Hepatocyte (in vitro differentiated cells): Measurements from ENCODE around the gene TNS3. TPM values are rescaled to one million over a fixed set of nuclear protein-coding genes. Genes with fewer than 3 reads are reported as not detected.

Experiments used
- DNase-seq: peaks from one replicate; pipeline ENCODE4 v3.0.0-alpha.2; 2016; ENCODE audit warnings: low spot score
- H2AFZ ChIP-seq: fragments of 200-600 bp; sonication (generic); 2 replicates; pipeline ENCODE4 v1.6.0; 2016; ENCODE audit warnings: antibody characterized with exemption, mild to moderate bottlenecking
- H3K27ac ChIP-seq: fragments of 200-600 bp; sonication (generic); 2 replicates; pipeline ENCODE4 v1.5.1; 2016; ENCODE audit warnings: mild to moderate bottlenecking
- H3K27me3 ChIP-seq: fragments of 200-600 bp; sonication (generic); 2 replicates; pipeline ENCODE4 v1.6.1; 2016
- H3K36me3 ChIP-seq: fragments of 200-600 bp; sonication (generic); replicated peaks from 2 replicates; pipeline ENCODE4 v1.5.1; 2016; ENCODE audit warnings: low read depth; ENCODE audit not compliant: insufficient read depth
- H3K4me1 ChIP-seq: fragments of 200-600 bp; sonication (generic); 2 replicates; pipeline ENCODE4 v1.5.1; 2016; ENCODE audit warnings: mild to moderate bottlenecking, moderate library complexity; ENCODE audit not compliant: insufficient read depth
- H3K4me2 ChIP-seq: fragments of 200-600 bp; sonication (generic); 2 replicates; pipeline ENCODE4 v1.6.0; 2016
- H3K4me3 ChIP-seq: fragments of 200-600 bp; sonication (generic); 2 replicates; pipeline ENCODE4 v1.5.1; 2016; ENCODE audit warnings: mild to moderate bottlenecking
- H3K79me2 ChIP-seq: fragments of 200-600 bp; sonication (generic); 2 replicates; pipeline ENCODE4 v1.6.0; 2017; ENCODE audit warnings: mild to moderate bottlenecking
- H3K9me2 ChIP-seq: fragments of 200-600 bp; sonication (generic); replicated peaks from 2 replicates; pipeline ENCODE4 v1.6.0; 2017; ENCODE audit warnings: mild to moderate bottlenecking; ENCODE audit not compliant: insufficient read depth
- H3K9me3 ChIP-seq: fragments of 200-600 bp; sonication (generic); 2 replicates; pipeline ENCODE4 v1.5.1; 2016; ENCODE audit warnings: low read depth, mild to moderate bottlenecking
- H4K20me1 ChIP-seq: fragments of 200-600 bp; sonication (generic); 2 replicates; pipeline ENCODE4 v1.6.0; 2016; ENCODE audit warnings: mild to moderate bottlenecking; ENCODE audit not compliant: insufficient read depth, poor library complexity, severe bottlenecking
- CTCF ChIP-seq: fragments of 200-600 bp; sonication (generic); IDR thresholded peaks from 2 replicates; pipeline ENCODE4 v1.5.1; 2016; ENCODE audit warnings: antibody characterized with exemption, mild to moderate bottlenecking; ENCODE audit not compliant: poor library complexity
- EZH2 ChIP-seq: fragments of 200-600 bp; sonication (generic); IDR thresholded peaks from 2 replicates; pipeline ENCODE4 v1.6.1; 2016; ENCODE audit warnings: antibody characterized with exemption, mild to moderate bottlenecking, borderline replicate concordance
- EZH2phosphoT487 ChIP-seq: fragments of 200-600 bp; sonication (generic); IDR thresholded peaks from one replicate; pipeline ENCODE4 v1.6.1; 2018; ENCODE audit warnings: antibody characterized with exemption, mild to moderate bottlenecking, low read depth, moderate library complexity; ENCODE audit not compliant: unreplicated experiment, severe bottlenecking
- WGBS: methylation state at CpG from one replicate; pipeline ENCODE4 v1.1.6; 2016; ENCODE audit warnings: low lambda C conversion rate; ENCODE audit errors: missing lambda C conversion rate; 5-methylcytosine and 5-hydroxymethylcytosine counted together
- polyA plus RNA-seq: library from polyadenylated mRNA; unstranded; fragments of >200 nt; fragmentation: Nextera tagmentation; extraction: Ambion mirVana; gene quantifications from 2 replicates; pipeline ENCODE4 v1.2.1, GENCODE V29; 2016
- total RNA-seq: library from RNA; depleted of rRNA; stranded (reverse); fragments of >200 nt; gene quantifications from 2 replicates; pipeline ENCODE4 v1.2.3, GENCODE V29; 2014

Gene TNS3
- total and polyA plus RNA-seq, 2 experiments from 2014 or later, result 30.0 to 73.3 TPM

GRCh38 chr7:47621979-47622561 is 40.2 kb upstream of the TNS3 start:
- H4K20me1 ChIP-seq, result no peaks in the 10 kb centered on the region
- no peaks in the 10 kb centered on the region for H3K79me2 ChIP-seq
- no peak overlapping the region for H3K4me3 ChIP-seq
- peak overlapping the region; percentile 88 for H3K27ac ChIP-seq
- 89% methylated on average over 14 of the region's 14 CpGs for WGBS
- H3K27me3 ChIP-seq, result no peaks in the 10 kb centered on the region
- no peaks in the 10 kb centered on the region for H3K36me3 ChIP-seq
- H3K9me2 ChIP-seq, result no peaks in the 10 kb centered on the region
- DNase-seq, result no peak
- no peak for TF ChIP-seq CTCF
- TF ChIP-seq EZH2phosphoT487, result no peak
- no peak for TF ChIP-seq EZH2
- no peaks in the 10 kb centered on the region for H3K9me3 ChIP-seq
- H3K4me1 ChIP-seq, result peaks cover 28% of the 10 kb centered on the region
- peak overlapping the region; percentile 53 for H3K4me2 ChIP-seq
- no peak overlapping the region for H2AFZ ChIP-seq

GRCh38 chr7:47621347-47621746 is 39.4 kb upstream of the TNS3 start:
- Histone ChIP-seq H3K27me3 (no peaks in the 10 kb centered on the region), H3K4me2 (no peak overlapping the region), H3K4me1 (peaks cover 28% of the 10 kb centered on the region), H2AFZ (no peak overlapping the region), H3K4me3 (no peak overlapping the region), H3K9me3 (no peaks in the 10 kb centered on the region), H3K9me2 (no peaks in the 10 kb centered on the region), H3K27ac (peak overlapping the region; percentile 88), H4K20me1 (no peaks in the 10 kb centered on the region), H3K79me2 (no peaks in the 10 kb centered on the region), H3K36me3 (no peaks in the 10 kb centered on the region)
- DNase-seq, result no peak
- no peak for TF ChIP-seq EZH2phosphoT487
- TF ChIP-seq EZH2, result no peak
- TF ChIP-seq CTCF, result no peak
- 93% methylated on average over 12 of the region's 12 CpGs for WGBS

- no peak overlapping the region for H3K4me2 ChIP-seq
- no peaks in the 10 kb centered on the region for H3K36me3 ChIP-seq
- H2AFZ ChIP-seq, result no peak overlapping the region
- no peak overlapping the region for H3K27ac ChIP-seq
- H3K9me3 ChIP-seq, result no peaks in the 10 kb centered on the region
- no peaks in the 10 kb centered on the region for H3K9me2 ChIP-seq
- DNase-seq, result no peak
- H3K4me1 ChIP-seq, result peaks cover 28% of the 10 kb centered on the region
- no peak overlapping the region for H3K4me3 ChIP-seq
- H3K27me3 ChIP-seq, result no peaks in the 10 kb centered on the region
- TF ChIP-seq CTCF, result no peak
- TF ChIP-seq EZH2phosphoT487, result no peak
- TF ChIP-seq EZH2, result no peak
- no peaks in the 10 kb centered on the region for H3K79me2 ChIP-seq
- H4K20me1 ChIP-seq, result no peaks in the 10 kb centered on the region
Measured at GRCh38 chr7:47619806-47620205, 37.9 kb upstream of the TNS3 start.
